ENCODE measurements around the gene MARS1. TPM values are rescaled to one million over a fixed set of nuclear protein-coding genes. Genes with fewer than 3 reads are reported as not detected.

The MARS1 gene
- total RNA-seq, 1 donor from 2014 or later: 290 TPM

DNA sequence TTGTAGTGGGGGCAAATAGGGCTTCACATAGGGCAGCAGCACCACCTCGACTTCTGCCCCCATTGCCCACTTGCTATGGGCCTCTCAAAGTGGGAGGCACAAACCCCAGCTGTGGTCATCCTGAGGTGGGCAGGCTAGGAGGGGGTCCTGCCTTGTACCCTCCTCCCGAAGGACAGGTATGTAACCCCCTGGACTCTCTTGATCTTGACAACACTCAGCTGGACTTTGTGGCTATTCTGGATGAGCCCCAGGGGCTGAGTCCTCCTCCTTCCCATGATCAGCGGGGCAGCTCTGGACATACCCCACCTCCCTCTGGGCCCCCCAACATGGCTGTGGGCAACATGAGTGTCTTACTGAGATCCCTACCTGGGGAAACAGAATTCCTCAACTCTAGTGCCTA lies 16.2 kb upstream of the MARS1 start:
- Mint-ChIP-seq H3K9me3 (ENCODE audit: low read depth) (no peaks in the 10 kb centered on the region), H3K4me3 (ENCODE audit: low read depth) (no peak overlapping the region), H3K27ac (no peak overlapping the region), H3K36me3 (ENCODE audit: insufficient read depth) (no peaks in the 10 kb centered on the region), H3K27me3 (peaks cover 82% of the 10 kb centered on the region), H3K4me1 (ENCODE audit: low read depth) (peaks cover 6% of the 10 kb centered on the region)
- DNase-seq (ENCODE audit: low spot score, unreplicated experiment): no peak
- TF ChIP-seq, protein P1, sequence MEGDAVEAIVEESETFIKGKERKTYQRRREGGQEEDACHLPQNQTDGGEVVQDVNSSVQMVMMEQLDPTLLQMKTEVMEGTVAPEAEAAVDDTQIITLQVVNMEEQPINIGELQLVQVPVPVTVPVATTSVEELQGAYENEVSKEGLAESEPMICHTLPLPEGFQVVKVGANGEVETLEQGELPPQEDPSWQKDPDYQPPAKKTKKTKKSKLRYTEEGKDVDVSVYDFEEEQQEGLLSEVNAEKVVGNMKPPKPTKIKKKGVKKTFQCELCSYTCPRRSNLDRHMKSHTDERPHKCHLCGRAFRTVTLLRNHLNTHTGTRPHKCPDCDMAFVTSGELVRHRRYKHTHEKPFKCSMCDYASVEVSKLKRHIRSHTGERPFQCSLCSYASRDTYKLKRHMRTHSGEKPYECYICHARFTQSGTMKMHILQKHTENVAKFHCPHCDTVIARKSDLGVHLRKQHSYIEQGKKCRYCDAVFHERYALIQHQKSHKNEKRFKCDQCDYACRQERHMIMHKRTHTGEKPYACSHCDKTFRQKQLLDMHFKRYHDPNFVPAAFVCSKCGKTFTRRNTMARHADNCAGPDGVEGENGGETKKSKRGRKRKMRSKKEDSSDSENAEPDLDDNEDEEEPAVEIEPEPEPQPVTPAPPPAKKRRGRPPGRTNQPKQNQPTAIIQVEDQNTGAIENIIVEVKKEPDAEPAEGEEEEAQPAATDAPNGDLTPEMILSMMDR (IDR thresholded peaks at IDR 0.05; ENCODE audit: unreplicated experiment): no peak

DNA sequence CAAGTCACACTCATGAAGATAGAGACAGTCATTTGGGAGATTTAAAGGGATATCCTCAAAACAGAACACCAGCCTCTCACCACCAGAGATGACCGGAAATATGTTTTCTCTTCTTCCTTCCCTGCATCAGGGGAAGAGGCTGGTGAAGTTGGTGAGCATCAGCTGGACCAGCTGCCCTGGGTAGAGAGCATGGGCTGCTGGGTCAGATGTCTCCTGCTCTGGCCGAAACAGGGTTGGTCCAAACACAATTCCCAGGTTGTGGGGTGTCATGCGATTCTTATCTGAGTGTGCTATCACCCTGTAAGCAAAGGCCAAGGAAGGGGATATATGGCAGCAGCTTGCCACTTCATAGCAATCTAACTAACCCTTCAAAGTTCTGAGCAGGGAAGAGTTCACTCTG lies 15.5 kb upstream of the MARS1 start:
- Mint-ChIP-seq H3K36me3 (ENCODE audit: insufficient read depth) (no peaks in the 10 kb centered on the region), H3K27ac (no peak overlapping the region), H3K4me3 (ENCODE audit: low read depth) (no peak overlapping the region), H3K4me1 (ENCODE audit: low read depth) (peaks cover 6% of the 10 kb centered on the region), H3K9me3 (ENCODE audit: low read depth) (no peaks in the 10 kb centered on the region), H3K27me3 (peaks cover 83% of the 10 kb centered on the region)
- DNase-seq (ENCODE audit: low spot score, unreplicated experiment): no peak
- TF ChIP-seq, protein P1 (IDR thresholded peaks at IDR 0.05; ENCODE audit: unreplicated experiment): no peak

DNA sequence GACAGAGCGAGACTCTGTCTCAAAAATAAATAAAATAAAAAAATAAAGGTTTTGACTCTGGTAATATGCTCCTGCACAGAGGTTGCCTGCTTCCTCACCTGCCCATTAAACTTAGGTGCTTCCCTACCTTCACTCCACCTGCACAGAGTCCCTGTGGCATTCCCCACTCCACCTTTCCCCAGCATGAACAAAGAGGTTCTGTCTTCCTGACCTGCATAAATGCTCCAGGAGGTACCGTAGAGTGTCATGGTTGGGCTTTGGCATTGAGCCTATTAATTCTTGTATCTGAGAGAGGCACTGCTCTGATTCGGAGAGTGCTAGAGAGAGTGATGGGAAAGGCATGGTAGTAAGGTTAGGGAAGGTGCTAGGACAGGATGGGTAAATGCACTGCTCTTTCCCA lies 14.5 kb upstream of the MARS1 start:
- H3K27me3 Mint-ChIP-seq: peaks cover 83% of the 10 kb centered on the region
- DNase-seq (ENCODE audit: low spot score, unreplicated experiment): no peak
- TF ChIP-seq, protein P1 (IDR thresholded peaks at IDR 0.05; ENCODE audit: unreplicated experiment): no peak

DNA sequence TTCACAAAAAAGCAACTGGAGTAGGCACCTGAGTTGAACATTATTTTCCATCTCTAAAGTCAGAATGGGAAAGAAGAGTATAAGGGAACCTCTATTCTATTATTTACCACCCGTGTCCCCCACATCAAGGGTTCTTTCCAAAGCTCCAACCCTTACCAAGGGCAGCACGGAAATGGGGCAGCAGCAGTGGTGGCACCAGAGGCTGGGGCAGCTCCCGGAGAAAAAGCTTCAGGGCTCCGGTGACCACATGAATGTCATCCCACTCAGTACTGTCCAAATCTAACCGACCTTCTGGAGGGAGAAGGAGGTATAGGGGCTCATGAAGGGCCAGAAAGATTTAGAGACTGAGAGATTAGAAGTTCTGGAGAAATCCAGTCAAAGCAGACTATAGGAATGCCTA lies 14.0 kb upstream of the MARS1 start:
- no peak for DNase-seq (ENCODE audit: low spot score, unreplicated experiment)
- Mint-ChIP-seq H3K9me3 (ENCODE audit: low read depth) (no peaks in the 10 kb centered on the region), H3K27me3 (peaks cover 83% of the 10 kb centered on the region), H3K36me3 (ENCODE audit: insufficient read depth) (no peaks in the 10 kb centered on the region), H3K27ac (no peak overlapping the region), H3K4me3 (ENCODE audit: low read depth) (no peak overlapping the region), H3K4me1 (ENCODE audit: low read depth) (peaks cover 6% of the 10 kb centered on the region)
- TF ChIP-seq, protein P1 (IDR thresholded peaks at IDR 0.05; ENCODE audit: unreplicated experiment): no peak

More for the DNA sequence above, 14.5 kb upstream of the MARS1 start:
- Mint-ChIP-seq H3K36me3 (ENCODE audit: insufficient read depth) (no peaks in the 10 kb centered on the region), H3K27ac (no peak overlapping the region), H3K4me3 (ENCODE audit: low read depth) (no peak overlapping the region), H3K4me1 (ENCODE audit: low read depth) (peaks cover 6% of the 10 kb centered on the region), H3K9me3 (ENCODE audit: low read depth) (no peaks in the 10 kb centered on the region)

DNA sequence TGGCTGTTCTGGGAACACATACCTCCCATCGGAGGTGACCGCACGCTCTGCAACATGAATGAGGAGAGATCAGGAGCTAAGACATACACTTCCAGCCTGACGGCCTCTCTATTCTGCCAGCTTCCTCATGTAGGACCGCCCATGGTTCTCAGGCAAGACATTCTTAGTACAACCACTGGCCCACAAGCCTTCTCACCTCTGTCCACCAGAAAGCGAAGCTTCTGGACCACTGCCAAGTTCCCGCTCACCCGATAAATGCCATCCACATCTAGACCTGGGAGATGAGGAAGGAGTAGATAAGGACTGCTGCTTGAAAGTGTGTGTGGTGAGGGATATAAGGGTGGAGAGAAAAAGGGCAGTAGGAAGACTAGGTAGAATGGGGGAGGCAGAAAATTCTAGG lies 13.4 kb upstream of the MARS1 start:
- Mint-ChIP-seq H3K27me3 (peaks cover 84% of the 10 kb centered on the region), H3K4me3 (ENCODE audit: low read depth) (peak overlapping the region; percentile 23), H3K27ac (no peak overlapping the region), H3K4me1 (ENCODE audit: low read depth) (peaks cover 6% of the 10 kb centered on the region), H3K9me3 (ENCODE audit: low read depth) (no peaks in the 10 kb centered on the region), H3K36me3 (ENCODE audit: insufficient read depth) (no peaks in the 10 kb centered on the region)
- TF ChIP-seq, protein P1 (IDR thresholded peaks at IDR 0.05; ENCODE audit: unreplicated experiment): no peak
- DNase-seq (ENCODE audit: low spot score, unreplicated experiment): no peak
